GM18861 (cell line): ENCODE measurements around the gene SLC35F4.
A peak's percentile ranks its signal among the peaks of the same experiment; 100 is the strongest.

ENCODE experiments used
- ATAC-seq: cut with Tn5 transposase; IDR thresholded peaks from one replicate; pipeline ENCODE4 v1.9.1; 2021; ENCODE audit not compliant: unreplicated experiment

The SLC35F4 gene

GRCh38 chr14:57637901-57638300, 228.0 kb downstream of the SLC35F4 start:
- ATAC-seq: no peak

GRCh38 chr14:57634335-57634734, 231.6 kb downstream of the SLC35F4 start:
- ATAC-seq: no peak

- ATAC-seq: no peak
These were observed 233.2 kb downstream of the SLC35F4 start for GRCh38 chr14:57632649-57633048.

GRCh38 chr14:57617510-57617909, 248.4 kb downstream of the SLC35F4 start:
- ATAC-seq: no peak

GRCh38 chr14:57612946-57613345, 252.9 kb downstream of the SLC35F4 start:
- no peak for ATAC-seq

GRCh38 chr14:57611555-57612075, 254.3 kb downstream of the SLC35F4 start:
- no peak for ATAC-seq

GRCh38 chr14:57610631-57611030, 255.3 kb downstream of the SLC35F4 start:
- no peak for ATAC-seq

- ATAC-seq: no peak
These were observed 256.5 kb downstream of the SLC35F4 start for GRCh38 chr14:57609192-57610075.

- no peak for ATAC-seq
These were observed 258.8 kb downstream of the SLC35F4 start for GRCh38 chr14:57607086-57607485.

GRCh38 chr14:57583396-57583795, 282.5 kb downstream of the SLC35F4 start:
- ATAC-seq: no peak

- ATAC-seq: no peak
These were observed 283.1 kb downstream of the SLC35F4 start for GRCh38 chr14:57582746-57583145.

GRCh38 chr14:57578801-57579200, 287.1 kb downstream of the SLC35F4 start:
- ATAC-seq: no peak

- ATAC-seq: no peak
These were observed 289.4 kb downstream of the SLC35F4 start for GRCh38 chr14:57576498-57576897.

GRCh38 chr14:57575482-57575881, 290.4 kb downstream of the SLC35F4 start:
- no peak for ATAC-seq

- no peak for ATAC-seq
These were observed 291.1 kb downstream of the SLC35F4 start for GRCh38 chr14:57574617-57575288.

GRCh38 chr14:57573173-57573572, 292.7 kb downstream of the SLC35F4 start:
- peak; percentile 56 for ATAC-seq

- no peak for ATAC-seq
These were observed 297.3 kb downstream of the SLC35F4 start for GRCh38 chr14:57568554-57568953.

GRCh38 chr14:57567220-57567619, 298.7 kb downstream of the SLC35F4 start:
- ATAC-seq: no peak

- peak; percentile 96 for ATAC-seq
These were observed 305.2 kb downstream of the SLC35F4 start for GRCh38 chr14:57560681-57561080.

GRCh38 chr14:57559576-57559975, 306.3 kb downstream of the SLC35F4 start:
- no peak for ATAC-seq

- peak; percentile 74 for ATAC-seq
These were observed 316.0 kb downstream of the SLC35F4 start for GRCh38 chr14:57549765-57550420.
